ENCODE results near the gene CPOX.

Gene CPOX

DNA sequence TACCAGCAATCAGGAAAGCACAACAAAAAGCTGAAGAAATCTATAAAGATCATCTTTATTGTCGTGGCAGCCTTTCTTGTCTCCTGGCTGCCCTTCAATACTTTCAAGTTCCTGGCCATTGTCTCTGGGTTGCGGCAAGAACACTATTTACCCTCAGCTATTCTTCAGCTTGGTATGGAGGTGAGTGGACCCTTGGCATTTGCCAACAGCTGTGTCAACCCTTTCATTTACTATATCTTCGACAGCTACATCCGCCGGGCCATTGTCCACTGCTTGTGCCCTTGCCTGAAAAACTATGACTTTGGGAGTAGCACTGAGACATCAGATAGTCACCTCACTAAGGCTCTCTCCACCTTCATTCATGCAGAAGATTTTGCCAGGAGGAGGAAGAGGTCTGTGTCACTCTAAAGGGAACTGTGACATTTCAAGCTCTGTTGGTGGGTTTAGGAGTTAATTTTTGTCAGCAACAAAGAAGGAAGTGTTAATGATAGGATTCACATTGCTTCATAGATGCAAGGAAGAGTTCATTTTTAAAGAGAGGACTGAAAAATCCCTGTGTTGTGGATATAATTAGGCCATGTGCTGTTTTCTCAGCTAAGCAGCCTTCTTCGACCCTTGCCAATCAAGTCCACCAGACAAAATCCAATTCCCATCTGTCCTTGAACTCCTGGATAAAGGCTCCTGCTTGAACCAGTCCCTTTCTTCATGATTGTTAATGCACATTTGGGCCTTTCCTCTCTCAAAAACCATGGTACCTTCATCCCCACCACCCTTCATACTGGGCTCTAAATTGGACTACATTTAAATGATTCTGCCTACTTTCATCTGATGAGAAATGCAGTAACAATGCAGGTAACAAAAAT lies 60.5 kb downstream of the CPOX start:
- DNase-seq = no peak

DNA sequence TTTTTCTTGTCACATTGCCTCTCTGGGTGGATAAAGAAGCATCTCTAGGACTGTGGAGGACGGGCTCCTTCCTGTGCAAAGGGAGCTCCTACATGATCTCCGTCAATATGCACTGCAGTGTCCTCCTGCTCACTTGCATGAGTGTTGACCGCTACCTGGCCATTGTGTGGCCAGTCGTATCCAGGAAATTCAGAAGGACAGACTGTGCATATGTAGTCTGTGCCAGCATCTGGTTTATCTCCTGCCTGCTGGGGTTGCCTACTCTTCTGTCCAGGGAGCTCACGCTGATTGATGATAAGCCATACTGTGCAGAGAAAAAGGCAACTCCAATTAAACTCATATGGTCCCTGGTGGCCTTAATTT lies 61.2 kb downstream of the CPOX start:
- DNase-seq = no peak

DNA sequence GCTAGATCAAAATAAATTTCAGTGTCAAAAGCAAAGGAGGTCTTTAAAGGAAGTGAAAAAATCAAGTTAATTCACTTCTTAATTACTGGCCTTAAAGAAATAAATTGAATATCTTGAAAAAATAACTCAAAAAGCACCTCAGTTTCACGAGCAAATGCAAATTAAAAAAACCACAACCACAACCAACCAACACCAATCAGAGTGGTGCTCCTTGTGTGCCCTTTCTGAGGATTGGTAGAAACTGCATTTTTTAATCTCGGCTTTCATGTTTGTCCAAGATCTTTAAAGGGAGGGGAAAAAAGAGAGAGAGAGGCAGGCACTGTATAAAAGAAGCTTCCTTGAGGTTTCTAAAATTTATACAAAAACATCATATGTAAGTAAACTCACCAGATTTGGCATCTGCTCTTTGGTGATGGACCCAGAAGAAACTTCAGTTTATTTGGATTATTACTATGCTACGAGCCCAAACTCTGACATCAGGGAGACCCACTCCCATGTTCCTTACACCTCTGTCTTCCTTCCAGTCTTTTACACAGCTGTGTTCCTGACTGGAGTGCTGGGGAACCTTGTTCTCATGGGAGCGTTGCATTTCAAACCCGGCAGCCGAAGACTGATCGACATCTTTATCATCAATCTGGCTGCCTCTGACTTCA lies 61.7 kb downstream of the CPOX start, which contains the start of gene GPR15:
TSS of gene GPR15 (plus strand) at position 357 of the 653 bp plus-strand sequence. CDS start at position 413, 56 bp downstream.
- DNase-seq = no peak

DNA sequence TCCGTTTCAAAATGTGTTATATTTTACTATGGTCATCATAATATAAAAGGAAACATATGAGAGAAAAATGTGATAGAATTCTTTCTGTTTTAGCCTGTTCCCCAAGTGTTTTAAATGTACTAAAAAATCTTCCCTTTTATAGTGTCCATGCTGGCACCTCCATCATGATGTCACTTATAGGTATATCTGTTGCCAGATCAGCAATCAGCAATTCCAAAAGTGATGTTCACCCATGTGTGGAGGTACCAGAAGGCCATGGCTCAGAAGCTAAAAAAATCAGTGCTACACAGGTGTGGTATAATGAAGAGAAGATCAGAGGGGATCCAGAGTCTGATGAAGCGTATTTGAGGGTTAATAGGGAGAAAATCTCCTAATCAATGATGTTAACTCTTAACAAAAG lies 62.7 kb downstream of the CPOX start:
- DNase-seq = no peak

GRCh38 chr3:98529856-98530459 lies 63.5 kb downstream of the CPOX start:
- no peak for DNase-seq
